SK-N-MC (cell line): ENCODE measurements around the gene GPR35.

Source experiments
- EZH2 ChIP-seq: fragments of 200-600 bp; sonication (generic); IDR thresholded peaks from one replicate; pipeline ENCODE4 v1.6.1; 2017; ENCODE audit warnings: antibody characterized with exemption
- POLR2AphosphoS5 ChIP-seq: IDR thresholded peaks from 2 replicates; pipeline ENCODE4 v1.6.1; 2012; ENCODE audit warnings: mild to moderate bottlenecking, low read depth, low read length, borderline replicate concordance

GRCh38 chr2:240593703-240594451 lies 31.4 kb upstream of the GPR35 start:
- TF ChIP-seq EZH2, result no peak
- no peak for TF ChIP-seq POLR2AphosphoS5
